HG02798 (cell line): ENCODE results near the gene DYNLT1.
"Not testable (repeated sequence)": the region's sequence is repeated elsewhere in the genome, so short reads cannot be mapped to it uniquely, and the experiment has no call there.

Experiments used
- ATAC-seq: cut with Tn5 transposase; IDR thresholded peaks from one replicate; pipeline ENCODE4 v1.9.1; 2021; ENCODE audit warnings: mild to moderate bottlenecking; ENCODE audit not compliant: unreplicated experiment, poor library complexity

Gene DYNLT1

GRCh38 chr6:158665332-158665731, 20.8 kb upstream of the DYNLT1 start:
- no peak for ATAC-seq

- no peak for ATAC-seq
These were observed 19.2 kb upstream of the DYNLT1 start for GRCh38 chr6:158663625-158664165.

GRCh38 chr6:158662954-158663624, 18.5 kb upstream of the DYNLT1 start:
- no peak for ATAC-seq

GRCh38 chr6:158662607-158662953, 18.0 kb upstream of the DYNLT1 start:
- no peak for ATAC-seq

GRCh38 chr6:158661156-158661685, 16.7 kb upstream of the DYNLT1 start:
- ATAC-seq: no peak

GRCh38 chr6:158660333-158660754, 15.8 kb upstream of the DYNLT1 start:
- peak; percentile 57 for ATAC-seq

GRCh38 chr6:158656986-158657385, 12.4 kb upstream of the DYNLT1 start:
- ATAC-seq: not testable (repeated sequence)

- ATAC-seq: no peak
These were observed 11.3 kb upstream of the DYNLT1 start for GRCh38 chr6:158655569-158656450.

GRCh38 chr6:158654960-158655489, 10.5 kb upstream of the DYNLT1 start:
- no peak for ATAC-seq

- ATAC-seq: no peak
These were observed 10.0 kb upstream of the DYNLT1 start for GRCh38 chr6:158654498-158654897.

GRCh38 chr6:158653577-158654354, 9.2 kb upstream of the DYNLT1 start:
- peak; percentile 67 for ATAC-seq

GRCh38 chr6:158651981-158652737, 7.6 kb upstream of the DYNLT1 start:
- ATAC-seq: not testable (repeated sequence)

- peak; percentile 57 for ATAC-seq
These were observed 5.0 kb upstream of the DYNLT1 start, which contains the start of gene SYTL3 for GRCh38 chr6:158649289-158650143. SYTL3 (plus strand) TSS chr6:158650054; CDS start chr6:158663269, 13,215 bp downstream.

GRCh38 chr6:158648682-158649131, 4.2 kb upstream of the DYNLT1 start:
- no peak for ATAC-seq

GRCh38 chr6:158647501-158647900, 3.0 kb upstream of the DYNLT1 start:
- ATAC-seq: no peak

GRCh38 chr6:158646023-158646910, 1.7 kb upstream of the DYNLT1 start:
- no peak for ATAC-seq
